ENCODE data around the gene EML4.

Gene EML4

DNA sequence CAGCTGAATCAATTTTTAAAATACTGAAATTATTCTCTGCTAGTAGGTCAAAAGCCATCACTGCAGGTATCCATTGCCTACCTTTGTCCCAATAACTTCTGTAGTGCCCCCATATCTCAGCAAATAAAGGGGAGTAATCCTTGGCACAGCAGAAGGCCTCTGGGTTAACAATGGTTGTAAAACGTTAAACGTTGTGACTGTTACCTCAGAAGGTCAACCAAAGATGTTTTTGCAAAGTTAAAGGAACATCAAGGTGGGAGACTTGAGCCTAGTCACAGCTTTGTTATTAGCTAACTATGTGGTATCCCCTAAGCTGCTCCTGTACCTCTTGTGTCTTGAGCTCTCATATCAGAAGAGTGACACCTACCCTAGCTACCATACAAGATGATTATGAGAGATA, 131.4 kb downstream of the EML4 start:
- H3K79me2 ChIP-seq (ENCODE audit: low read length), result no peaks in the 10 kb centered on the region
- no peak overlapping the region for H3K9ac ChIP-seq (ENCODE audit: low read length)

DNA sequence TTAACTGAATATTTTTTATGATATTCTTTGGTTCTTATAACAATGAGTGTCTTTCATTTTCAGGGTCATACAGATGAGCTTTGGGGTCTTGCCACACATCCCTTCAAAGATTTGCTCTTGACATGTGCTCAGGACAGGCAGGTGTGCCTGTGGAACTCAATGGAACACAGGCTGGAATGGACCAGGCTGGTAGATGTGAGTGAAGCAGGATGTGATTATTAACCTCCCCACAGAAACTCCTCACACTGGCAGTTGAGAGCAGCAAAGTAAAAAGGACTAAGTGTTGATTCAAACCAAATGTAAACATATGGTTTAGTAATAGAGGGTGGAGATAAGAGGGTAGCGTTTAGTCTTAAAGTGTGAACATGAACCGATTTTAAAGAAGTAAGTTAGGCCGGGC, 134.1 kb downstream of the EML4 start:
- Histone ChIP-seq H3K9ac (ENCODE audit: low read length) (no peak overlapping the region), H3K36me3 (replicated peaks; ENCODE audit: insufficient read depth, low read length) (no peaks in the 10 kb centered on the region; the same call in none of the 2 replicates), H3F3A (ENCODE audit: insufficient read depth, low read length) (no peaks in the 10 kb centered on the region), H4K20me1 (ENCODE audit: insufficient read depth, low read length) (no peaks in the 10 kb centered on the region), H3K79me2 (ENCODE audit: low read length) (no peaks in the 10 kb centered on the region), H3K4me2 (ENCODE audit: low read depth, low read length) (no peak overlapping the region), H3K27me3 (replicated peaks; ENCODE audit: insufficient read depth, low read length) (no peaks in the 10 kb centered on the region), H2AFZ (ENCODE audit: low read length) (no peak overlapping the region), H3K9me2 (replicated peaks; ENCODE audit: insufficient read depth, low read length) (no peaks in the 10 kb centered on the region), H3K4me3 (ENCODE audit: low read length) (no peak overlapping the region), H3K9me3 (replicated peaks; ENCODE audit: insufficient read depth, low read length) (no peaks in the 10 kb centered on the region), H3K4me1 (ENCODE audit: low read length) (no peaks in the 10 kb centered on the region), H3K27ac (ENCODE audit: low read length) (no peak overlapping the region)
- DNase-seq, result no peak
- TF ChIP-seq, protein P1, sequence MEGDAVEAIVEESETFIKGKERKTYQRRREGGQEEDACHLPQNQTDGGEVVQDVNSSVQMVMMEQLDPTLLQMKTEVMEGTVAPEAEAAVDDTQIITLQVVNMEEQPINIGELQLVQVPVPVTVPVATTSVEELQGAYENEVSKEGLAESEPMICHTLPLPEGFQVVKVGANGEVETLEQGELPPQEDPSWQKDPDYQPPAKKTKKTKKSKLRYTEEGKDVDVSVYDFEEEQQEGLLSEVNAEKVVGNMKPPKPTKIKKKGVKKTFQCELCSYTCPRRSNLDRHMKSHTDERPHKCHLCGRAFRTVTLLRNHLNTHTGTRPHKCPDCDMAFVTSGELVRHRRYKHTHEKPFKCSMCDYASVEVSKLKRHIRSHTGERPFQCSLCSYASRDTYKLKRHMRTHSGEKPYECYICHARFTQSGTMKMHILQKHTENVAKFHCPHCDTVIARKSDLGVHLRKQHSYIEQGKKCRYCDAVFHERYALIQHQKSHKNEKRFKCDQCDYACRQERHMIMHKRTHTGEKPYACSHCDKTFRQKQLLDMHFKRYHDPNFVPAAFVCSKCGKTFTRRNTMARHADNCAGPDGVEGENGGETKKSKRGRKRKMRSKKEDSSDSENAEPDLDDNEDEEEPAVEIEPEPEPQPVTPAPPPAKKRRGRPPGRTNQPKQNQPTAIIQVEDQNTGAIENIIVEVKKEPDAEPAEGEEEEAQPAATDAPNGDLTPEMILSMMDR (IDR thresholded peaks at IDR 0.05; ENCODE audit: low read length), result no peak

More for the DNA sequence above, 131.4 kb downstream of the EML4 start:
- 0 out of 2 replicates have a peak, but pooled peaks cover 3% of the 10 kb centered on the region for H3F3A ChIP-seq (ENCODE audit: insufficient read depth, low read length)
- no peak for DNase-seq
- H3K9me3 ChIP-seq (replicated peaks; ENCODE audit: insufficient read depth, low read length), result no peaks in the 10 kb centered on the region
- H2AFZ ChIP-seq (ENCODE audit: low read length), result no peak overlapping the region
- H4K20me1 ChIP-seq (ENCODE audit: insufficient read depth, low read length), result no peaks in the 10 kb centered on the region
- H3K4me2 ChIP-seq (ENCODE audit: low read depth, low read length), result no peak overlapping the region
- H3K27ac ChIP-seq (ENCODE audit: low read length), result no peak overlapping the region
- H3K4me3 ChIP-seq (ENCODE audit: low read length), result no peak overlapping the region
- H3K4me1 ChIP-seq (ENCODE audit: low read length), result peaks cover 26% of the 10 kb centered on the region
- TF ChIP-seq EZH2phosphoT487 (IDR thresholded peaks at IDR 0.05; ENCODE audit: low read length) (no peak), EZH2 (optimal IDR thresholded peaks at IDR 0.05; ENCODE audit: low read depth, low read length) (no peak)
- TF ChIP-seq, protein P1 (IDR thresholded peaks at IDR 0.05; ENCODE audit: low read length), result no peak
- H3K27me3 ChIP-seq (replicated peaks; ENCODE audit: insufficient read depth, low read length), result no peaks in the 10 kb centered on the region
- H3K9me2 ChIP-seq (replicated peaks; ENCODE audit: insufficient read depth, low read length), result no peaks in the 10 kb centered on the region
- peaks cover 1% of the 10 kb centered on the region for H3K36me3 ChIP-seq (replicated peaks; ENCODE audit: insufficient read depth, low read length)

DNA sequence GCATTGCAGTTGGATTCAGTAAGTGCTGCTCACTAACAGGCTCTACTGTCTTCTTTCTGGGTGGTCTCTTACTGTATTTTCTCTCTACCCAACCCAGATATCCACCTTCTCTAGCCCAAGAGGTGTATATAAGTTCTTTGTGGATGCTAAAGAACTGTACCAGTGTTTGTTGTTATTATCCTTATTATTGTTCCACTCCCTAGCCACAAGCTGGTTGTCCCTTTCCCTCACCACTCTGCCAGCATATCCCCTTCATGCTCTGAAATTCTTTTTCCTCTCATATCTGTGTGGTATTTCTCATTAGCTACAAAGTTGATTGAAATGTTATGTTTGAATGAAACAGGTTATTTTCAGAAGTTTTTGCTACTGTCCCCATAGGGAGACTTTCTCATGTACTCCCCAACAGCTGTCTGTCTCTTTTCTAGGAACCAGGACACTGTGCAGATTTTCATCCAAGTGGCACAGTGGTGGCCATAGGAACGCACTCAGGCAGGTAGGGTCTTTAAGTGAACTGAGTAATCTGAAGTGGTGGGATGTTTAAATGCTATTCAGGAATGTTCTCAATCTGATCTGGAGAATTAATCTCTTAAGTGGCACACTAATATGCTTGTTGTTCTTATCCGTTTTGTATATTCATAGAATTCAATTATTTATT, 135.0 kb downstream of the EML4 start:
- H2AFZ ChIP-seq (ENCODE audit: low read length), result no peak overlapping the region
- no peak for TF ChIP-seq EZH2phosphoT487 (IDR thresholded peaks at IDR 0.05; ENCODE audit: low read length)
- TF ChIP-seq, protein P1 (IDR thresholded peaks at IDR 0.05; ENCODE audit: low read length), result no peak
- H3K27me3 ChIP-seq (replicated peaks; ENCODE audit: insufficient read depth, low read length), result no peaks in the 10 kb centered on the region
- H3K79me2 ChIP-seq (ENCODE audit: low read length), result no peaks in the 10 kb centered on the region
- no peaks in the 10 kb centered on the region; the same call in none of the 2 replicates for H3K36me3 ChIP-seq (replicated peaks; ENCODE audit: insufficient read depth, low read length)
- no peaks in the 10 kb centered on the region for H3K9me2 ChIP-seq (replicated peaks; ENCODE audit: insufficient read depth, low read length)
- no peak overlapping the region for H3K4me2 ChIP-seq (ENCODE audit: low read depth, low read length)
- H3K27ac ChIP-seq (ENCODE audit: low read length), result no peak overlapping the region
- no peaks in the 10 kb centered on the region for H3F3A ChIP-seq (ENCODE audit: insufficient read depth, low read length)
- no peaks in the 10 kb centered on the region for H3K9me3 ChIP-seq (replicated peaks; ENCODE audit: insufficient read depth, low read length)
- no peak overlapping the region for H3K9ac ChIP-seq (ENCODE audit: low read length)
- no peak for DNase-seq
- H4K20me1 ChIP-seq (ENCODE audit: insufficient read depth, low read length), result no peaks in the 10 kb centered on the region
- no peaks in the 10 kb centered on the region for H3K4me1 ChIP-seq (ENCODE audit: low read length)
- no peak overlapping the region for H3K4me3 ChIP-seq (ENCODE audit: low read length)

All from MM.1S (cell line).